ENCODE data around the gene TENM4.
"Not testable (repeated sequence)": the region's sequence is repeated elsewhere in the genome, so short reads cannot be mapped to it uniquely, and the experiment has no call there.

Gene TENM4

GRCh38 chr11:79200398-79201070 is 240.3 kb downstream of the TENM4 start:
- no peak for DNase-seq

- no peak for DNase-seq
These were observed 241.0 kb downstream of the TENM4 start for GRCh38 chr11:79199729-79200354.

- no peak for DNase-seq
These were observed 242.0 kb downstream of the TENM4 start for GRCh38 chr11:79198898-79199250.

GRCh38 chr11:79198203-79198897 is 242.5 kb downstream of the TENM4 start:
- DNase-seq = no peak

- no peak for DNase-seq
These were observed 243.9 kb downstream of the TENM4 start for GRCh38 chr11:79196950-79197349.

- no peak for DNase-seq
These were observed 245.6 kb downstream of the TENM4 start for GRCh38 chr11:79195209-79195608.

- DNase-seq = no peak
These were observed 247.0 kb downstream of the TENM4 start for GRCh38 chr11:79193663-79194310.

GRCh38 chr11:79192836-79193235 is 248.0 kb downstream of the TENM4 start:
- DNase-seq = no peak

- not testable (repeated sequence) for DNase-seq
These were observed 249.1 kb downstream of the TENM4 start for GRCh38 chr11:79191716-79192115.

- DNase-seq = not testable (repeated sequence)
These were observed 250.3 kb downstream of the TENM4 start for GRCh38 chr11:79190553-79190952.

GRCh38 chr11:79189601-79190000 is 251.2 kb downstream of the TENM4 start:
- no peak for DNase-seq

- DNase-seq = no peak
These were observed 251.8 kb downstream of the TENM4 start for GRCh38 chr11:79189055-79189454.

- no peak for DNase-seq
These were observed 254.2 kb downstream of the TENM4 start for GRCh38 chr11:79186669-79187068.

GRCh38 chr11:79185351-79185750 is 255.5 kb downstream of the TENM4 start:
- no peak for DNase-seq

GRCh38 chr11:79184285-79184684 is 256.5 kb downstream of the TENM4 start:
- no peak for DNase-seq

GRCh38 chr11:79182794-79183193 is 258.0 kb downstream of the TENM4 start:
- DNase-seq = no peak

- DNase-seq = no peak
These were observed 261.7 kb downstream of the TENM4 start for GRCh38 chr11:79179087-79179486.

GRCh38 chr11:79174045-79175008 is 266.5 kb downstream of the TENM4 start:
- DNase-seq = no peak

GRCh38 chr11:79173615-79174014 is 267.2 kb downstream of the TENM4 start:
- no peak for DNase-seq

- DNase-seq = no peak
These were observed 270.5 kb downstream of the TENM4 start for GRCh38 chr11:79170321-79170720.

GRCh38 chr11:79168530-79169110 is 272.2 kb downstream of the TENM4 start:
- DNase-seq = no peak

Measured in stimulated activated CD8-positive, alpha-beta memory T cell treated with anti-CD3 and anti-CD28 coated beads, Interleukin-4, amount 100 ng/mL, for 48 hours (primary cell).